ENCODE data around the gene PGAM1.
"Not testable (repeated sequence)": the region's sequence is repeated elsewhere in the genome, so short reads cannot be mapped to it uniquely, and the experiment has no call there.

The PGAM1 gene

GRCh38 chr10:97425964-97426775, at the start of gene PGAM1:
PGAM1 (plus strand) TSS chr10:97426191; CDS start chr10:97426308, 117 bp downstream.
- peak; percentile 90 to 93 for DNase-seq (ENCODE audit: low read depth in 1 of 2, low spot score in 1 of 2)

GRCh38 chr10:97376413-97376812, 49.6 kb upstream of the PGAM1 start:
- DNase-seq (ENCODE audit: low read depth in 1 of 2, low spot score in 1 of 2) = no peak

DNA sequence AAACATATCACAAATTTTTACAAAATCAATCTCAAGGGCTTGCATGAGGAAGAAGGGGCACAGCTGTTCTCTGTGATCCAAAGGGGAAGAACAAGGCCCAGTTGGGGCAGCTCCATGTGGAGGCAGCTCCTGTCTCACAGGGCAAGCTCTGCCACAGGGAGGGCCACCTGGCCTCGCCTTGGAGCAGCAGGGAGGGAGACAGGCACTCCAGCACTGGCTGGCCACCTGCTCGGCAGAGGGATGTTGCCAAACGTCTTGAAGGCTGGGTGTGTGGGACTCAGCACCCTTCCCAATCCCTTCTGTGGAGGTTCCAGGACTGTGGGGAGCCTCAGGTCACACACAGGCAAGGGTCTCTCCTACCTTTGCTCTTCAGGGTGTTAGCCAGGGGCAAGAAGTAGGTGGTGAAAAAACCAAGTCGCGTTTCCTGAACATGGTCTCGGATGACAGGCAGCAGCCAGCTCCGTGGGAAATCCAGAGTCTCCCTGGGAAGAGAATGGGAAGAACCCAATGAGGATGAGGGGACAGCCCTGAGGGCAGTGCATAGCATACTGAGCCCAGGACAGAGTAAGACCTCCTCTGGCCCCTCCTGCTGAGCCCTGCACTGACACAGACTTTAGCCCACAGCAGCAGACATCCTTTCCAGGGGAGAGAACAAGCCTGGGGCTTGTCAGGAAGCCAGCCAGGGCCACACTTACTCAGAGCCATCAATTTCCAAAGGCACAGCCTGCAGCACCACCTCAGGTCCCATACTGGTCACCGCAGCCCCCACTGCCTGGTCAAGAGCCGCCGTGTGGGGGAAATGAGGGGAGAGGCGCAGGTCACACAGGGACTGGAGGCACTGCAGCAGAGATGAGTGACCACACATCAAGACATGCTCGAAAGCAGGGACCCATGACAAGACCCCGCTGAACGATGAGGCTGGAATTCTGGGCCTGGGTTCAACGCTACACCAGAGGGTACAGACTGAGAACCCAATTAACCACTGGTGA, 46.8 kb upstream of the PGAM1 start:
- DNase-seq (ENCODE audit: low read depth in 1 of 2, low spot score in 1 of 2) = no peak

DNA sequence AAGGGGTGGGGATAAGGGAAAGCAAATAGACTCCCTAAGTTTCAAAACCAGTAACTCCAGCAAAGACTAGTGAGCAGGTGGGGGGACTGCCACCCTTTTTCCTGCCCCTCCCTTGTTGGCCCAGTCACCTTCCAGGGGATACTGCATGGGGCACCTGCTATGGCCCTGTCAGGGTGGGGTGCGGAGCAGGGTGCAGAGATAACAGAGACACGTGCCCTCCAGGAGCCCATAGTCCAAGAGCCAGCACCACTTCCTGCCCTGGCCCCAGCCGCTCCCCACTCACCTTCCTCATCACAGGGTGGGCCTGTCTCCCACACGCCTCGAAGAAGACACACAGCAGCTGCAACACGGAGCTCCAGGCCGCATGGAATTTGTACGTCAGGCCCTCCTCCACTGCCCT, 45.5 kb upstream of the PGAM1 start:
- no peak for DNase-seq (ENCODE audit: low read depth in 1 of 2, low spot score in 1 of 2)

- DNase-seq (ENCODE audit: low read depth in 1 of 2, low spot score in 1 of 2) = no peak
These were observed 44.4 kb upstream of the PGAM1 start for GRCh38 chr10:97381626-97382025.

DNA sequence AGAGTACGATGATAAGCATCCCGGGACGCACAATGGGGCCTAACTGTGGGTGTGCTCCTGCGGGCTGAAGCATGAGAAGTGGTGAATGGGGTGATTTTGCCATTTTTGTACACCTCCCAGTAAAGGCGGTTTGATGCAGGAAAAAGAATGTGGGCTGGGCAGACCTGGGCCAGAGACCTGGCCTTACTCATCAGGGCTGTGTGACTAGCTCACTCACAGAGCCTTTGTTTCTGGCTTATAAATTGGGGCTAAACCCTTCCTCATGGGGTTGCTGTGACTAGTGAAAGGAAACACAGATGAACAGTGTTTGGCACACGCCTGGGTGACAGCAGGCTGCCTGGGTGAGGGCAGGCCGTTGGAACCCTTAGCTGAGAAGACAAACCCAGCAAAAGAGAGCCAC, 42.8 kb upstream of the PGAM1 start:
- no peak for DNase-seq (ENCODE audit: low read depth in 1 of 2, low spot score in 1 of 2)

GRCh38 chr10:97384156-97384555, 41.8 kb upstream of the PGAM1 start:
- no peak for DNase-seq (ENCODE audit: low read depth in 1 of 2, low spot score in 1 of 2)

- DNase-seq (ENCODE audit: low read depth in 1 of 2, low spot score in 1 of 2) = no peak
These were observed 41.4 kb upstream of the PGAM1 start for GRCh38 chr10:97384641-97385040.

- no peak for DNase-seq (ENCODE audit: low read depth in 1 of 2, low spot score in 1 of 2)
These were observed 40.4 kb upstream of the PGAM1 start for GRCh38 chr10:97385565-97385964.

- no peak for DNase-seq (ENCODE audit: low read depth in 1 of 2, low spot score in 1 of 2)
These were observed 37.8 kb upstream of the PGAM1 start for GRCh38 chr10:97388152-97388551.

DNA sequence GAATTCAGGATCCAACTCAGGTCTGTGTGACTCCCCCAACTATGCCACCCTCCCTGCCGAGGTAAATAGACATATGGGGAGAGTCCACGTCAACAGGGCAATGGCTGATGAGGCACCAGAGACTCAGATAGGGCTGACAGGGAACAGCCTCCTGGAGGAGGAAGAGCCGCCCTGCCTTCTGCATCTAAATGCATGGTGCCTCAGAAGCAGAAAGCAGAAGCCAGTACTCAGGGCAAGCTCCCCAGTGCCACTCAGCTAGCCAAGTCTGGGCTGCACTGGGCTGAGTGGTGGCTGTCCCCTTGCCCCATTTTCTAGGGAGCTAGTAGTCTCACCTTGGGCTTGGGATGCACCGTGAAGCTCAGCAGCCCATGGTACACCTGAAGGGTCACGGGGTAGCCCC, 35.9 kb upstream of the PGAM1 start:
- DNase-seq (ENCODE audit: low read depth in 1 of 2, low spot score in 1 of 2) = no peak

- DNase-seq (ENCODE audit: low read depth in 1 of 2, low spot score in 1 of 2) = no peak
These were observed 32.9 kb upstream of the PGAM1 start for GRCh38 chr10:97393034-97393573.

DNA sequence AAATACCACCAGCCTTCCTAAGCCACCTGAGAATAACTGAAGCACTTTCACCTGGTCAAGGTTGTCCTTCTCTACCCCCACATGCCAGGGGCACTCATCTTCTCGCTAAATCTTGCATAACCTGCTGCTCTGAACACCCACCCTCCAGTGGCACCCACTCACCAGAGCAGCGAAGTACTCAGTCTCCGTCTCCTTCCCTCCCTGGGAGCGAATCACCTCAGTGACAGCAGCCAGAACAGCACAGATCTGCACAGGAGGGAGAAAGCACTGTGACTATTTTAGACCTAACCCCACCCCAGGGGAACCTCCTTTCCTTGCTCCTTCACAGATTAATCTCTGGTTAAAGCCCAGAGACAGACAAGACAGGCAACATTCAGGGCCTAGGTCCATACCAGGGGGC, 29.9 kb upstream of the PGAM1 start:
- DNase-seq (ENCODE audit: low read depth in 1 of 2, low spot score in 1 of 2) = no peak

DNA sequence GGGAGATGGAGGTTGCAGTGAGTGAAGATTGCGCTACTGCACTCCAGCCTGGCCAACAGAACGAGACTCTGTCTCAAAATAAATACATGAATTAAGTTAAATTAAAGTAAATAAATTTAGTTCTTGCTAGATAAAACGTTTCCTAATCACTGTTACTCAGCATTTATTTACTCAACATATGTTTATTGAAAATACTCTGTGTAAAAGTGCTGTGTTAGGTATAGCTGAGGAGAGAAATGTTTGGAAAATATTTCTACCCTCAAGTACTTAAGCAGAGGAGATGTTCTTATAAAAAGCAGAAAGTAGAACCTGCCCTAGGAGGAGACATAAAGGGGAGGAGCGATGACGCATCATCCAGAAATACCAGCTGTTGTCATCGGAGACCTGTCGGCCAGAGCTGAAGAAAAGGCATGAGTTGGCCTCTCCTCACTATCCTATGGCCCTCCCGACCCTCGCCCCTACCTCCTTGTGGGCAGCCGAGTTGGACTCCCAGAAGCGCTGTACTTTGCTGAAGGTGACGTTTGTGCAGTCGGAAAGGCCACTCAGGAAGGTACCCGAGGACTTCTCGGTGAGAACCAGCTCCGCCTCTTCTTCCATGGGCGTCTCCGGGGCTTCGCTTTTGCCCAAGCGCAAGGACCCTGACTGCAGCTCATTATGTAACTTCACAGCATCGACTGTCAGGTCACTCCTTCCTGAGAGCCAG, 26.0 kb upstream of the PGAM1 start:
- DNase-seq (ENCODE audit: low read depth in 1 of 2, low spot score in 1 of 2) = no peak

DNA sequence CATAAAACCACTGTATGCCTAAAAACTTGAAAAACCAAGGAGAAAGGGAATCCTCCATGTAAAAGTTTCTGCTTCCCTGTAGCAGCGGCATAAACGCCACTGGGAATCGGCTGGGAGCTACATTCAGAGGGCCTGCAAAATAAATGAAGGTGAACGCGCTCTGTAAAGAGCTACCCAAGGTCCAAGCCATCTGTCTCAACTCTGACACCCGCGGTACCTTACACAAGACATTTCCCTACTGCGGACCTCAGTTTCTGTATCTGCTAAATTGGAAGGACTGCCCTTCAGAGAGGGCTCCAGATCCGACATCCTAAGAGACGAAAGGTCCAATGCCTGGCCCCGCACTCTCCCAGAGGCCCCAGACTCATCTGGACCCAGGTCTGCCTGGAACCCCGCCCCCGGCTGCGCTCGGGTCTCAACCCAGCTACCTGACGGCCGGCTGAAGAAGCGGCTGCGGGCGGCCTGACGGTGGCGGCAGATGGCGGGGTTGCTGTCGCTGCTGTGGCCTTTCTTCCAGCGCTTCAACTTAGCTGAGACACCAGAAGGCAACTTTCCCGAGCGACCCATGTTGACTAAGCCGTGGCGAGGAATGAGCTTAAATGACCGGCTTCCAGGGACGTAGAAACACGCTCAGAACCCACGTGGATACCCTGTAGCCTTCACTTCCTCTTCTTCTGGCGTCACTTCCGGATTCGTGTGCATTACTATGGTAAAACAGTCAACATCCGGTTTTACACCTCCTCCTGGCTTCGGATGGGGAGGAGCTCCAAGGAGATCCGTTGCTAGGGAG, 25.1 kb upstream of the PGAM1 start, which contains the start of gene RRP12:
Gene RRP12 (minus strand): TSS at position 676 of the 790 bp plus-strand sequence. CDS start 109 bp downstream, at position 567.
- DNase-seq (ENCODE audit: low read depth in 1 of 2, low spot score in 1 of 2) = peak in 1 of 2 donors; percentile 90

- no peak for DNase-seq (ENCODE audit: low read depth in 1 of 2, low spot score in 1 of 2)
These were observed 24.5 kb upstream of the PGAM1 start for GRCh38 chr10:97401455-97401919.

GRCh38 chr10:97404044-97404443, 21.9 kb upstream of the PGAM1 start:
- DNase-seq (ENCODE audit: low read depth in 1 of 2, low spot score in 1 of 2) = no peak

DNA sequence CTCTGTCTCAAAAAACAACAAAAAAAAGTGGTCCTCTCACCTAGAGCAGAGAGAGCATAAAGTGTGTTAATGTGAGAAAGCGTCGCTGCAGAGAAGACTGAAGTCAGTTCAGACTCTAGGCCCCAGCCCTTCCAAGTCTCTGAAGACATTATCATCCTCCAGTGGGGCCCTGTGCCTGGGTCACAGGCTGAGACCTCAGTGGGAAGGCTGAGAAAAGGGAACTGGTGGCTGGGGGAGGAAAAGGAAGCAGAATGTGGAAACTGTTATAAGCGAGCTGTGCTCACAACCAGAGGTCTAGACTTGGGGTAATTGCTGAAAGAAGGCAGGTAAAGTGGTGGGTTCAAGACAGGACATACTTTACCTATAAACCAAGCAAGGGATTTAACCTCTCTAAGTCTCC, 19.9 kb upstream of the PGAM1 start:
- no peak for DNase-seq (ENCODE audit: low read depth in 1 of 2, low spot score in 1 of 2)

- DNase-seq (ENCODE audit: low read depth in 1 of 2, low spot score in 1 of 2) = not testable (repeated sequence)
These were observed 19.5 kb upstream of the PGAM1 start for GRCh38 chr10:97406483-97406882.
